Hippocampal formation (tissue), 2 donors: ENCODE results near the gene CNN3.

Source experiments
- DNase-seq, 2 donors: peaks; one replicate each; lab custom pipeline; 2025; lab: John Stamatoyannopoulos, UW

CNN3 gene

GRCh38 chr1:94922761-94923331 is 4.1 kb downstream of the CNN3 start:
- no peak for DNase-seq

- no peak for DNase-seq
Measured at GRCh38 chr1:94921977-94922376, 4.9 kb downstream of the CNN3 start.

- no peak for DNase-seq
Measured at GRCh38 chr1:94920061-94920460, 6.8 kb downstream of the CNN3 start.

GRCh38 chr1:94919241-94920030 is 7.5 kb downstream of the CNN3 start:
- DNase-seq = no peak

GRCh38 chr1:94917251-94917650 is 9.7 kb downstream of the CNN3 start:
- DNase-seq = no peak

GRCh38 chr1:94912263-94913184 is 14.4 kb downstream of the CNN3 start:
- no peak for DNase-seq

GRCh38 chr1:94909486-94909885 is 17.4 kb downstream of the CNN3 start:
- DNase-seq = no peak

- DNase-seq = no peak
Measured at GRCh38 chr1:94908965-94909364, 17.9 kb downstream of the CNN3 start.

- DNase-seq = no peak
Measured at GRCh38 chr1:94908190-94908589, 18.7 kb downstream of the CNN3 start.

GRCh38 chr1:94907136-94907535 is 19.8 kb downstream of the CNN3 start:
- no peak for DNase-seq

- no peak for DNase-seq
Measured at GRCh38 chr1:94906382-94906781, 20.5 kb downstream of the CNN3 start.

- no peak for DNase-seq
Measured at GRCh38 chr1:94905207-94905606, 21.7 kb downstream of the CNN3 start.

- no peak for DNase-seq
Measured at GRCh38 chr1:94903280-94904009, 23.5 kb downstream of the CNN3 start.

- DNase-seq = no peak
Measured at GRCh38 chr1:94901841-94902240, 25.1 kb downstream of the CNN3 start.

- DNase-seq = no peak
Measured at GRCh38 chr1:94899756-94900155, 27.2 kb downstream of the CNN3 start.

- no peak for DNase-seq
Measured at GRCh38 chr1:94898491-94899385, 28.2 kb downstream of the CNN3 start.

GRCh38 chr1:94895518-94895917 is 31.4 kb downstream of the CNN3 start:
- no peak for DNase-seq

- no peak for DNase-seq
Measured at GRCh38 chr1:94894630-94895029, 32.3 kb downstream of the CNN3 start.

- no peak for DNase-seq
Measured at GRCh38 chr1:94892604-94893254, 34.2 kb downstream of the CNN3 start.

GRCh38 chr1:94888201-94888600 is 38.7 kb downstream of the CNN3 start:
- DNase-seq = no peak
